Measurements from ENCODE around the gene LRCH1. TPM values are rescaled to one million over a fixed set of nuclear protein-coding genes. Genes with fewer than 3 reads are reported as not detected.
"Not testable (repeated sequence)": the region's sequence is repeated elsewhere in the genome, so short reads cannot be mapped to it uniquely, and the experiment has no call there.

Gene LRCH1
- polyA plus RNA-seq: 1 to 10 TPM; 2.1 to 4.3 TPM

- H3K27ac ChIP-seq (ENCODE audit: low read depth in 2 of 2, low read length in 1 of 2): peak within 1 kb of the TSS; percentile 92 to 93
- no peaks in the 10 kb centered on the region for H3K27me3 ChIP-seq (ENCODE audit: control insufficient read depth in 1 of 2, insufficient read depth in 2 of 2, low read length in 2 of 2)
- 0 to 1% methylated on average over 43 to 65 of the region's 66 CpGs for WGBS, 2 donors
- no peaks in the 10 kb centered on the region for H3K36me3 ChIP-seq (ENCODE audit: control insufficient read depth in 2 of 2, insufficient read depth in 2 of 2, low read length in 1 of 2)
- H3K4me3 ChIP-seq (ENCODE audit: low read depth in 1 of 2, low read length in 2 of 2): peak within 1 kb of the TSS; percentile 81 to 86
- no peaks in the 10 kb centered on the region for H3K9me3 ChIP-seq (ENCODE audit: control insufficient read depth in 2 of 2, insufficient read depth in 1 of 2, low read depth in 1 of 2, low read length in 1 of 2)
- H3K4me1 ChIP-seq (ENCODE audit: control insufficient read depth in 2 of 2, insufficient read depth in 2 of 2, low read length in 1 of 2): peaks cover 3 to 5% of the 10 kb centered on the region in 2 donors
Observed at GRCh38 chr13:46552889-46553520, at the start of gene LRCH1. Gene LRCH1, plus strand, starts transcription at chr13:46553170. Its CDS starts 227 bp downstream, at chr13:46553397.

- H3K27me3 ChIP-seq (ENCODE audit: control insufficient read depth in 1 of 2, insufficient read depth in 2 of 2, low read length in 2 of 2): no peaks in the 10 kb centered on the region
- WGBS, 2 donors: 95 to 98% methylated on average over 2 of the region's 2 CpGs
- no peaks in the 10 kb centered on the region for H3K9me3 ChIP-seq (ENCODE audit: control insufficient read depth in 2 of 2, insufficient read depth in 1 of 2, low read depth in 1 of 2, low read length in 1 of 2)
- no peak overlapping the region for H3K4me3 ChIP-seq (ENCODE audit: low read depth in 1 of 2, low read length in 2 of 2)
- no peaks in the 10 kb centered on the region for H3K36me3 ChIP-seq (ENCODE audit: control insufficient read depth in 2 of 2, insufficient read depth in 2 of 2, low read length in 1 of 2)
- H3K4me1 ChIP-seq (ENCODE audit: control insufficient read depth in 2 of 2, insufficient read depth in 2 of 2, low read length in 1 of 2): no peaks in the 10 kb centered on the region
- no peak overlapping the region for H3K27ac ChIP-seq (ENCODE audit: low read depth in 2 of 2, low read length in 1 of 2)
Observed at GRCh38 chr13:46504036-46504435, 48.9 kb upstream of the LRCH1 start.

- Histone ChIP-seq H3K9me3 (ENCODE audit: control insufficient read depth in 2 of 2, insufficient read depth in 1 of 2, low read depth in 1 of 2, low read length in 1 of 2) (no peaks in the 10 kb centered on the region), H3K4me3 (ENCODE audit: low read depth in 1 of 2, low read length in 2 of 2) (no peak overlapping the region), H3K27ac (ENCODE audit: low read depth in 2 of 2, low read length in 1 of 2) (no peak overlapping the region), H3K4me1 (ENCODE audit: control insufficient read depth in 2 of 2, insufficient read depth in 2 of 2, low read length in 1 of 2) (no peaks in the 10 kb centered on the region), H3K27me3 (ENCODE audit: control insufficient read depth in 1 of 2, insufficient read depth in 2 of 2, low read length in 2 of 2) (no peaks in the 10 kb centered on the region), H3K36me3 (ENCODE audit: control insufficient read depth in 2 of 2, insufficient read depth in 2 of 2, low read length in 1 of 2) (no peaks in the 10 kb centered on the region)
- 58 to 64% methylated on average over 1 of the region's 1 CpG for WGBS, 2 donors
Observed at GRCh38 chr13:46507981-46508380, 45.0 kb upstream of the LRCH1 start.

GRCh38 chr13:46509981-46510380 is 43.0 kb upstream of the LRCH1 start:
- Histone ChIP-seq H3K4me1 (ENCODE audit: control insufficient read depth in 2 of 2, insufficient read depth in 2 of 2, low read length in 1 of 2) (no peaks in the 10 kb centered on the region), H3K36me3 (ENCODE audit: control insufficient read depth in 2 of 2, insufficient read depth in 2 of 2, low read length in 1 of 2) (no peaks in the 10 kb centered on the region), H3K27me3 (ENCODE audit: control insufficient read depth in 1 of 2, insufficient read depth in 2 of 2, low read length in 2 of 2) (no peaks in the 10 kb centered on the region), H3K9me3 (ENCODE audit: control insufficient read depth in 2 of 2, insufficient read depth in 1 of 2, low read depth in 1 of 2, low read length in 1 of 2) (no peaks in the 10 kb centered on the region), H3K27ac (ENCODE audit: low read depth in 2 of 2, low read length in 1 of 2) (no peak overlapping the region), H3K4me3 (ENCODE audit: low read depth in 1 of 2, low read length in 2 of 2) (no peak overlapping the region)
- 82 to 87% methylated on average over 4 of the region's 4 CpGs for WGBS, 2 donors

- Histone ChIP-seq H3K4me1 (ENCODE audit: control insufficient read depth in 2 of 2, insufficient read depth in 2 of 2, low read length in 1 of 2) (no peaks in the 10 kb centered on the region), H3K27ac (ENCODE audit: low read depth in 2 of 2, low read length in 1 of 2) (no peak overlapping the region), H3K36me3 (ENCODE audit: control insufficient read depth in 2 of 2, insufficient read depth in 2 of 2, low read length in 1 of 2) (no peaks in the 10 kb centered on the region), H3K27me3 (ENCODE audit: control insufficient read depth in 1 of 2, insufficient read depth in 2 of 2, low read length in 2 of 2) (no peaks in the 10 kb centered on the region), H3K9me3 (ENCODE audit: control insufficient read depth in 2 of 2, insufficient read depth in 1 of 2, low read depth in 1 of 2, low read length in 1 of 2) (no peaks in the 10 kb centered on the region), H3K4me3 (ENCODE audit: low read depth in 1 of 2, low read length in 2 of 2) (no peak overlapping the region)
- 84 to 91% methylated on average over 2 of the region's 2 CpGs for WGBS, 2 donors
Observed at GRCh38 chr13:46515803-46516202, 37.2 kb upstream of the LRCH1 start.

- H3K27ac ChIP-seq (ENCODE audit: low read depth in 2 of 2, low read length in 1 of 2): no peak overlapping the region
- H3K27me3 ChIP-seq (ENCODE audit: control insufficient read depth in 1 of 2, insufficient read depth in 2 of 2, low read length in 2 of 2): no peaks in the 10 kb centered on the region
- H3K9me3 ChIP-seq (ENCODE audit: control insufficient read depth in 2 of 2, insufficient read depth in 1 of 2, low read depth in 1 of 2, low read length in 1 of 2): no peaks in the 10 kb centered on the region
- 66 to 74% methylated on average over 4 of the region's 4 CpGs for WGBS, 2 donors
- H3K4me1 ChIP-seq (ENCODE audit: control insufficient read depth in 2 of 2, insufficient read depth in 2 of 2, low read length in 1 of 2): no peaks in the 10 kb centered on the region
- H3K4me3 ChIP-seq (ENCODE audit: low read depth in 1 of 2, low read length in 2 of 2): no peak overlapping the region
- no peaks in the 10 kb centered on the region for H3K36me3 ChIP-seq (ENCODE audit: control insufficient read depth in 2 of 2, insufficient read depth in 2 of 2, low read length in 1 of 2)
Observed at GRCh38 chr13:46516599-46517338, 36.2 kb upstream of the LRCH1 start.

GRCh38 chr13:46517748-46518147 is 35.2 kb upstream of the LRCH1 start:
- not testable (repeated sequence) for H3K9me3 ChIP-seq (ENCODE audit: control insufficient read depth in 2 of 2, insufficient read depth in 1 of 2, low read depth in 1 of 2, low read length in 1 of 2); H3K27ac ChIP-seq (ENCODE audit: low read depth in 2 of 2, low read length in 1 of 2); H3K36me3 ChIP-seq (ENCODE audit: control insufficient read depth in 2 of 2, insufficient read depth in 2 of 2, low read length in 1 of 2); H3K4me1 ChIP-seq (ENCODE audit: control insufficient read depth in 2 of 2, insufficient read depth in 2 of 2, low read length in 1 of 2); H3K4me3 ChIP-seq (ENCODE audit: low read depth in 1 of 2, low read length in 2 of 2); H3K27me3 ChIP-seq (ENCODE audit: control insufficient read depth in 1 of 2, insufficient read depth in 2 of 2, low read length in 2 of 2)
- WGBS, 2 donors: 68 to 78% methylated on average over 5 of the region's 5 CpGs

GRCh38 chr13:46519182-46519581 is 33.8 kb upstream of the LRCH1 start:
- no peaks in the 10 kb centered on the region for H3K36me3 ChIP-seq (ENCODE audit: control insufficient read depth in 2 of 2, insufficient read depth in 2 of 2, low read length in 1 of 2)
- no peak overlapping the region for H3K4me3 ChIP-seq (ENCODE audit: low read depth in 1 of 2, low read length in 2 of 2)
- no peaks in the 10 kb centered on the region for H3K27me3 ChIP-seq (ENCODE audit: control insufficient read depth in 1 of 2, insufficient read depth in 2 of 2, low read length in 2 of 2)
- no peak overlapping the region for H3K27ac ChIP-seq (ENCODE audit: low read depth in 2 of 2, low read length in 1 of 2)
- 76 to 80% methylated on average over 4 of the region's 4 CpGs for WGBS, 2 donors
- H3K9me3 ChIP-seq (ENCODE audit: control insufficient read depth in 2 of 2, insufficient read depth in 1 of 2, low read depth in 1 of 2, low read length in 1 of 2): no peaks in the 10 kb centered on the region
- no peaks in the 10 kb centered on the region for H3K4me1 ChIP-seq (ENCODE audit: control insufficient read depth in 2 of 2, insufficient read depth in 2 of 2, low read length in 1 of 2)

GRCh38 chr13:46520166-46520565 is 32.8 kb upstream of the LRCH1 start:
- 76 to 84% methylated on average over 2 of the region's 2 CpGs for whole genome bisulfite sequencing, 2 donors
- H3K4me3 ChIP-seq (ENCODE audit: low read depth in 1 of 2, low read length in 2 of 2): no peak overlapping the region
- H3K9me3 ChIP-seq (ENCODE audit: control insufficient read depth in 2 of 2, insufficient read depth in 1 of 2, low read depth in 1 of 2, low read length in 1 of 2): no peaks in the 10 kb centered on the region
- H3K27me3 ChIP-seq (ENCODE audit: control insufficient read depth in 1 of 2, insufficient read depth in 2 of 2, low read length in 2 of 2): no peaks in the 10 kb centered on the region
- H3K36me3 ChIP-seq (ENCODE audit: control insufficient read depth in 2 of 2, insufficient read depth in 2 of 2, low read length in 1 of 2): no peaks in the 10 kb centered on the region
- H3K4me1 ChIP-seq (ENCODE audit: control insufficient read depth in 2 of 2, insufficient read depth in 2 of 2, low read length in 1 of 2): no peaks in the 10 kb centered on the region
- H3K27ac ChIP-seq (ENCODE audit: low read depth in 2 of 2, low read length in 1 of 2): no peak overlapping the region

GRCh38 chr13:46521486-46521885 is 31.5 kb upstream of the LRCH1 start:
- Histone ChIP-seq H3K9me3 (ENCODE audit: control insufficient read depth in 2 of 2, insufficient read depth in 1 of 2, low read depth in 1 of 2, low read length in 1 of 2) (no peaks in the 10 kb centered on the region), H3K4me3 (ENCODE audit: low read depth in 1 of 2, low read length in 2 of 2) (no peak overlapping the region)
- WGBS, 2 donors: 61 to 63% methylated on average over 3 of the region's 3 CpGs

More at GRCh38 chr13:46521486-46521885, 31.5 kb upstream of the LRCH1 start:
- Histone ChIP-seq H3K36me3 (ENCODE audit: control insufficient read depth in 2 of 2, insufficient read depth in 2 of 2, low read length in 1 of 2) (no peaks in the 10 kb centered on the region), H3K27ac (ENCODE audit: low read depth in 2 of 2, low read length in 1 of 2) (no peak overlapping the region), H3K27me3 (ENCODE audit: control insufficient read depth in 1 of 2, insufficient read depth in 2 of 2, low read length in 2 of 2) (peaks cover 0 to 4% of the 10 kb centered on the region in 2 donors), H3K4me1 (ENCODE audit: control insufficient read depth in 2 of 2, insufficient read depth in 2 of 2, low read length in 1 of 2) (no peaks in the 10 kb centered on the region)
